HG03571 (cell line): ENCODE data around the gene PSMB2.
A peak's percentile ranks its signal among the peaks of the same experiment; 100 is the strongest.

ENCODE experiments used
- ATAC-seq: cut with Tn5 transposase; IDR thresholded peaks from one replicate; pipeline ENCODE4 v1.9.1; 2021; ENCODE audit not compliant: unreplicated experiment

Gene PSMB2

GRCh38 chr1:35557611-35558373 lies 83.5 kb downstream of the PSMB2 start, which contains the start of gene NCDN:
TSS of gene NCDN (plus strand) at chr1:35557799. CDS start at chr1:35558191, 392 bp downstream.
- peak; percentile 70 for ATAC-seq

- peak; percentile 76 for ATAC-seq
Observed at GRCh38 chr1:35557118-35557610, 84.2 kb downstream of the PSMB2 start, which contains the start of gene KIAA0319L. TSS of gene KIAA0319L (minus strand) at chr1:35557403. CDS start at chr1:35554491, 2,912 bp downstream.

GRCh38 chr1:35556484-35557117 lies 84.7 kb downstream of the PSMB2 start:
- ATAC-seq: peak; percentile 1

GRCh38 chr1:35555601-35556477 lies 85.5 kb downstream of the PSMB2 start:
- no peak for ATAC-seq

- ATAC-seq: no peak
Observed at GRCh38 chr1:35555212-35555584, 86.1 kb downstream of the PSMB2 start.

DNA sequence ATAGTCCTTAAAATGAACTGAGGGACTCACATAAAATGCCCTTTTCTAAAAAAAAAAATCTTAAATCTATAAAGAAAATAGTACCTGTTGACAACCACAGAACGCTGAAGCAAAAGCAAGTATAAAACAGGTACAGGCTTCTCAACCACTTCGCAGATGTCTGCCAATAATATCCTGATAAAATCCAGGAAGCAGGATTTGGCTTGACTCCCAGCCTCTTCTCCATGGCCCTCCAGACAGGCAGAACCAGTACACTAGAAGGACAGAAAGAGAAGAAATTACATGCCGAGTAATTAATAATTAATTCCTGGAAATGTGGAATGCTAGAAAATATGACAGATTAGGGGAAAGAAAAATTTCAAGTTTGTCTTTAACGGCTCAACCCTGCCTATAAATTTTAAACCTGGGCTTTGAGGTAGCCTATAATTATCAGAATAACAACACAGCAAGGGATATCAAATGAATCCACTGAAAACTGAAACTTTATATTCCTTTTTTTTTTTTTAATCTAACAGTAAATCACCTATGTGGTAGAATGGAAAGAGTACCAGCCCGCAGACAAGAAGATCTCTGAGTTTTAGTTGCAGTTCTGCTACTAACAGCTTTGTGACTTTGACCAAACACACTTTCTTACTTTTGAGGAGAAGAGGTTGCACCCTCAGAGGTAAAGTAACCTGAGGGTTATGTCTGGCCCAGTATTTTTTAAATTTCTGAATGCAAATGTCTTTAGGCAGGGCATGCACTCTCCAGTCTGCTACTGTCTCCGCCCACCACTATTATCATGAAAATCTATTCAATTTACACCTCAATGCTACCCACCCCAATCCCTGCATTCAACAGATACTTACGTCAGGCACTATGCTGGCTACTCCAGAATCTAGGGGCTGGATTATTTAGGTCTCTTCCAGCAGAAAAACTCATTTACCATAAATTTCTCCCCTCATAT lies 86.8 kb downstream of the PSMB2 start:
- ATAC-seq: no peak

DNA sequence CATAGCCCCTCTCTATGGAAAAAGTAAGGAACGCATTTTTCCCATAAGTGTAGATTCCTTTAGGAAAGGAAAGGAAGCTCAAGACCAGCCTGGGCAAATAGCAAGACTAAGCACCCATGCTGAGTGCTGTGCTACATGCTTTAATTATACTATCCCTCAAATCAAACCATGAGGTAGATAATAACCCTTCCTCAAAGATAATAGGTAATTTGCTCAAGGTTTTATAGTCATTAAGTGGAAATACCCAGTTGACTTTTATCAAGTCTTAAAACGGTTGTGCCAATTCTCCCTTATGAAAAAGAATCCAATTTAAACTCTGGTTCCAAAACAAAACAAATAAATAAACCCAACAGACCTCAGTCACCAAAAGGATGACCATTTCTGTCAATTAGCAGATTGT lies 87.5 kb downstream of the PSMB2 start:
- ATAC-seq: no peak
